Ascending aorta (tissue), 2 donors: ENCODE results near the gene SPATA19. TPM values are rescaled to one million over a fixed set of nuclear protein-coding genes. Genes with fewer than 3 reads are reported as not detected.

Experiments used
- DNase-seq, 2 donors: peaks; one replicate each; pipeline ENCODE4 v3.0.0-alpha.2; 2019; ENCODE audit warnings: low spot score in 2 of 2
- H3K27ac ChIP-seq, 2 donors: fragments of 200-600 bp; sonication (generic); one replicate each; pipeline ENCODE4 v1.5.1; 2016 to 2017; ENCODE audit warnings: mild to moderate bottlenecking in 1 of 2
- H3K27me3 ChIP-seq: fragments of 200-600 bp; sonication (generic); one replicate; pipeline ENCODE4 v1.5.1; 2017
- H3K36me3 ChIP-seq, 2 donors: fragments of 200-600 bp; sonication (generic); one replicate each; pipeline ENCODE4 v1.5.1; 2016
- H3K4me1 ChIP-seq, 2 donors: fragments of 200-600 bp; sonication (generic); one replicate each; pipeline ENCODE4 v1.5.1; 2016 to 2017; ENCODE audit warnings: mild to moderate bottlenecking in 1 of 2
- H3K4me3 ChIP-seq, 2 donors: fragments of 200-600 bp; sonication (generic); one replicate each; pipeline ENCODE4 v1.5.1; 2016 to 2017; ENCODE audit warnings: mild to moderate bottlenecking in 1 of 2
- H3K9me3 ChIP-seq, 2 donors: fragments of 200-600 bp; sonication (generic); one replicate each; pipeline ENCODE4 v1.5.1; 2016
- CTCF ChIP-seq, 3 experiments: fragments of 200-600 bp in 2 of 3; fragments of 450-650 bp in 1 of 3; sonication (generic) in 2 of 3; IDR thresholded peaks; one replicate each; pipeline ENCODE4 v1.5.1; 2016 to 2019; ENCODE audit warnings: antibody characterized with exemption in 3 of 3, mild to moderate bottlenecking in 1 of 3, moderate library complexity in 1 of 3
- intact Hi-C: fragments of 100-400 bp; cut with DNase I; formaldehyde crosslinking; loops from one replicate; pipeline ENCODE4 v1.15.1; 2023
- total RNA-seq: library from RNA; depleted of rRNA; stranded (reverse); fragments of >200 nt; gene quantifications from one replicate; pipeline ENCODE4 v1.1.0, GENCODE V29; 2016

The SPATA19 gene
- total RNA-seq, 1 donor from 2014 or later: not detected

GRCh38 chr11:133796043-133796795 lies 49.1 kb downstream of the SPATA19 start:
- no peak overlapping the region for H3K27ac ChIP-seq
- H3K36me3 ChIP-seq: no peaks in the 10 kb centered on the region
- intact Hi-C loops: no loop called here
- H3K9me3 ChIP-seq: no peaks in the 10 kb centered on the region
- H3K27me3 ChIP-seq: no peaks in the 10 kb centered on the region
- no peak overlapping the region for H3K4me3 ChIP-seq
- TF ChIP-seq CTCF (IDR thresholded peaks at IDR 0.05): no peak
- no peaks in the 10 kb centered on the region for H3K4me1 ChIP-seq
- no peak for DNase-seq

GRCh38 chr11:133795088-133795487 lies 50.2 kb downstream of the SPATA19 start:
- Histone ChIP-seq H3K4me1 (no peaks in the 10 kb centered on the region), H3K27ac (no peak overlapping the region), H3K27me3 (no peaks in the 10 kb centered on the region), H3K9me3 (no peaks in the 10 kb centered on the region), H3K4me3 (no peak overlapping the region), H3K36me3 (no peaks in the 10 kb centered on the region)
- intact Hi-C loops: no loop called here
- TF ChIP-seq CTCF (IDR thresholded peaks at IDR 0.05): no peak
- no peak for DNase-seq

- intact Hi-C loops: no loop called here
- TF ChIP-seq CTCF (IDR thresholded peaks at IDR 0.05): no peak
- Histone ChIP-seq H3K9me3 (no peaks in the 10 kb centered on the region), H3K27ac (no peak overlapping the region), H3K27me3 (no peaks in the 10 kb centered on the region), H3K36me3 (no peaks in the 10 kb centered on the region), H3K4me3 (no peak overlapping the region), H3K4me1 (no peaks in the 10 kb centered on the region)
- no peak for DNase-seq
Observed at GRCh38 chr11:133794205-133794604, 51.1 kb downstream of the SPATA19 start.

GRCh38 chr11:133793271-133794035 lies 51.9 kb downstream of the SPATA19 start:
- Histone ChIP-seq H3K36me3 (no peaks in the 10 kb centered on the region), H3K27ac (no peak overlapping the region), H3K27me3 (no peaks in the 10 kb centered on the region), H3K9me3 (no peaks in the 10 kb centered on the region), H3K4me3 (no peak overlapping the region), H3K4me1 (no peaks in the 10 kb centered on the region)
- intact Hi-C loops: no loop called here
- TF ChIP-seq CTCF (IDR thresholded peaks at IDR 0.05): no peak
- DNase-seq: no peak

GRCh38 chr11:133790995-133791394 lies 54.3 kb downstream of the SPATA19 start:
- H3K4me1 ChIP-seq: no peaks in the 10 kb centered on the region
- H3K9me3 ChIP-seq: no peaks in the 10 kb centered on the region
- intact Hi-C loops: no loop called here
- DNase-seq: no peak
- H3K4me3 ChIP-seq: no peak overlapping the region
- no peak overlapping the region for H3K27ac ChIP-seq
- TF ChIP-seq CTCF (IDR thresholded peaks at IDR 0.05): no peak
- no peaks in the 10 kb centered on the region for H3K27me3 ChIP-seq
- H3K36me3 ChIP-seq: no peaks in the 10 kb centered on the region

Other genes with a start within 250 kb of the SPATA19 start
- 162 TPM for gene IGSF9B, start 111.5 kb upstream of the SPATA19 start, total RNA-seq
- 59.8 TPM for gene JAM3, start 223.6 kb upstream of the SPATA19 start, total RNA-seq